Measurements from ENCODE around the gene CACNA1C. TPM values are rescaled to one million over a fixed set of nuclear protein-coding genes. Genes with fewer than 3 reads are reported as not detected.

Gene CACNA1C
- total RNA-seq, 1 donor from 2014 or later: 15.6 TPM

- TF ChIP-seq CTCF (IDR thresholded peaks at IDR 0.05): no peak
- no peaks in the 10 kb centered on the region for H3K9me3 ChIP-seq
Observed at GRCh38 chr12:2304223-2304622, 251.4 kb downstream of the CACNA1C start.

GRCh38 chr12:2306012-2306411 is 253.2 kb downstream of the CACNA1C start:
- no peaks in the 10 kb centered on the region for H3K9me3 ChIP-seq
- no peaks in the 10 kb centered on the region for H3K27me3 ChIP-seq
- TF ChIP-seq CTCF (IDR thresholded peaks at IDR 0.05): no peak
- no peak overlapping the region for H3K4me3 ChIP-seq
- no peak for ATAC-seq
- intact Hi-C loops (cut with DNase I): no loop called here
- no peak for DNase-seq
- no peaks in the 10 kb centered on the region for H3K36me3 ChIP-seq
- no peak overlapping the region for H3K27ac ChIP-seq
- H3K4me1 ChIP-seq: peaks cover 17% of the 10 kb centered on the region

More at GRCh38 chr12:2304223-2304622, 251.4 kb downstream of the CACNA1C start:
- DNase-seq (no peak), ATAC-seq (no peak)
- no peak overlapping the region for H3K27ac ChIP-seq
- intact Hi-C loops (cut with DNase I): no loop called here
- no peaks in the 10 kb centered on the region for H3K27me3 ChIP-seq
- no peak overlapping the region for H3K4me3 ChIP-seq
- H3K36me3 ChIP-seq: no peaks in the 10 kb centered on the region
- H3K4me1 ChIP-seq: peaks cover 17% of the 10 kb centered on the region

DNA sequence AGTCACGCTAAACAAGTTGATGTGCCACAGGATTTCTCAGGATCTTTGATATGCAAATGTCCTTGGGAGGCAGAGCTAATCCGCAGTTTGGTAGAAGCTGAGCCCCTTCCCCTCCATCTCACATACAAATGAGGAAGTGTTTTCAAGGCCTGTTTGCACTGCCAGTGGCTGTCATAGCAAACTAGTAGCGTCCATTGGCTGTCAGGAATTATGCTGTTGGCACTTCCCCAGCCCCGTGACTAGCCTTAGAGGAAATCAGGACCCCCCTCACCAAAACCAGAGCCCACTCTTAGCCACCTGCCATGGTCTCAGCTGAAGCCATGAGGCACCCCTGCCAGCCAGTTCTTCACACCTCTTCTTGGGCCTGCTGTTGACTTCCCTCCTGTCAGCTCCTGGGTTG is 253.9 kb downstream of the CACNA1C start:
- ATAC-seq (no peak), DNase-seq (no peak)
- Histone ChIP-seq H3K27me3 (no peaks in the 10 kb centered on the region), H3K9me3 (no peaks in the 10 kb centered on the region), H3K4me1 (peaks cover 12% of the 10 kb centered on the region), H3K4me3 (no peak overlapping the region), H3K27ac (no peak overlapping the region), H3K36me3 (no peaks in the 10 kb centered on the region)
- intact Hi-C loops (cut with DNase I): no loop called here
- TF ChIP-seq CTCF (IDR thresholded peaks at IDR 0.05): no peak

DNA sequence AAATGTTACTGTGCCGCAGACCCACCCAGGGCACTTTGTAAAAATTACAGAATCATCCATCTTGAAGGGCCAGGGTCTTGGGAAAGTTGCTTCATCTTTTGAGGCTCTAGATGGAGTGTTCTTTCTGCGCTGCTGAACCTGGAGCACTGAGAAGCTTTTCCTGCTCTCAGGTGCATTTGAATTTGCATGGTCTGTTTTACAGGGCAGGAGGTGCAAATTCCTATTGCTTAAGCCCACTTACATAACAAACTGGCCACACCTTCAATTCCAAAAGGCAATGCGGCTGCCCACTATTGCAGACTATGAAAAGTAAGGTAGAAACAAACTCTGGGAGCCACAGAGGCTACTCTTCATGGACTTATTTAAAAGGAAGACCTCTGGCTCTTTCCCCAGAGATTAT is 254.8 kb downstream of the CACNA1C start:
- H3K4me1 ChIP-seq: peaks cover 7% of the 10 kb centered on the region
- intact Hi-C loops (cut with DNase I): no loop called here

DNA sequence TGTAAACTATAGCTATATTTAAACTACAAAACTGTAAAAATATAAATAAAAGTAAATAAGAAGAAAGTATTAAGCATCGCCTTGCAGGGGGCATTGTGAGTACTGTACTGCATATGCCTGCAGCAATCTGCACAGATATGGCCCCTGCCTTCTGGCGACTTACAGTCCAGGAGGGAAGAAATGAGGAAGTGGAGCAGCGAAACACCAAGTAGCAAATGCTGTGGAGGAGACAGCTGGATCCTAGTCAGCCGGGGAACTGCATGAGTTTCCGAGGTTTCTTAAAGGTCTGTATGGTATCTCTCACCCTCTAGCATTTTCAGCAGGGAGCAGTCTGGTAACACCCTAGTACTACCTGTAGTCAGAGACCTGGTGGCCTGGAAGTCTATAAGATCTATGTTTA is 256.9 kb downstream of the CACNA1C start:
- DNase-seq (no peak), ATAC-seq (no peak)
- TF ChIP-seq CTCF (IDR thresholded peaks at IDR 0.05): no peak
- Histone ChIP-seq H3K36me3 (no peaks in the 10 kb centered on the region), H3K9me3 (no peaks in the 10 kb centered on the region), H3K4me3 (no peak overlapping the region), H3K27ac (no peak overlapping the region), H3K27me3 (no peaks in the 10 kb centered on the region), H3K4me1 (no peaks in the 10 kb centered on the region)
- intact Hi-C loops (cut with DNase I): no loop called here

More for the DNA sequence above, 254.8 kb downstream of the CACNA1C start:
- Histone ChIP-seq H3K4me3 (no peak overlapping the region), H3K9me3 (no peaks in the 10 kb centered on the region), H3K27ac (no peak overlapping the region), H3K36me3 (no peaks in the 10 kb centered on the region), H3K27me3 (no peaks in the 10 kb centered on the region)
- ATAC-seq (no peak), DNase-seq (no peak)
- no peak for TF ChIP-seq CTCF (IDR thresholded peaks at IDR 0.05)

Measured in upper lobe of right lung (tissue), 1 donor.